Measurements from ENCODE around the gene CALCOCO1. TPM values are rescaled to one million over a fixed set of nuclear protein-coding genes. Genes with fewer than 3 reads are reported as not detected.
A peak's percentile ranks its signal among the peaks of the same experiment; 100 is the strongest.

CALCOCO1 gene
- total and polyA plus RNA-seq, 2 experiments from 2014 or later: 71.3 to 74.4 TPM

DNA sequence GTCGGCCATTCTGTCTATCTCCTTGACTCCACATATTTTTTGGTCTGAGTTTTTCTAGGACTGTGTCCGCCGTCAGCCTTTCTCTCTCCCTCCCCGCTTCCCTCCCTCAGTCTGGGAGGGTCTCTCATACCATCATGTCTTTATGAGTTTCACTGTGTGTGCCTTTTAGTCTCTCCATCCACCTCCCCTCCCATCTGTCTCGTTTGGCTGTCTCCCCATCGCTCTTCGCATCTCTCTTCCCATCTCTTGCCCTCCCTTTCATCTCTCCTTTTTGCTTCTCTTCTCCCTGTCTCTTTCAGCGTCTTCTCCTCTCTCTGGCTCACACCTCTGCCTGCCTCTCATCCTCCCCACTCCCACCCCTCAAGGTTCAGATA, 31.5 kb upstream of the CALCOCO1 start:
- Histone ChIP-seq H3K79me2 (no peaks in the 10 kb centered on the region), H3K36me3 (replicated peaks; ENCODE audit: insufficient read depth, low read depth) (no peaks in the 10 kb centered on the region), H3K27me3 (peaks cover 73% of the 10 kb centered on the region), H3K4me2 (peak overlapping the region; percentile 37), H2AFZ (no peak overlapping the region), H3K9me2 (replicated peaks; ENCODE audit: insufficient read depth) (no peaks in the 10 kb centered on the region), H3K27ac (no peak overlapping the region), H3K4me3 (no peak overlapping the region), H3K4me1 (ENCODE audit: insufficient read depth) (no peaks in the 10 kb centered on the region), H4K20me1 (ENCODE audit: insufficient read depth, poor library complexity, severe bottlenecking) (no peaks in the 10 kb centered on the region), H3K9me3 (ENCODE audit: low read depth) (no peaks in the 10 kb centered on the region)
- no peak for DNase-seq (ENCODE audit: low spot score)
- TF ChIP-seq, protein P1, sequence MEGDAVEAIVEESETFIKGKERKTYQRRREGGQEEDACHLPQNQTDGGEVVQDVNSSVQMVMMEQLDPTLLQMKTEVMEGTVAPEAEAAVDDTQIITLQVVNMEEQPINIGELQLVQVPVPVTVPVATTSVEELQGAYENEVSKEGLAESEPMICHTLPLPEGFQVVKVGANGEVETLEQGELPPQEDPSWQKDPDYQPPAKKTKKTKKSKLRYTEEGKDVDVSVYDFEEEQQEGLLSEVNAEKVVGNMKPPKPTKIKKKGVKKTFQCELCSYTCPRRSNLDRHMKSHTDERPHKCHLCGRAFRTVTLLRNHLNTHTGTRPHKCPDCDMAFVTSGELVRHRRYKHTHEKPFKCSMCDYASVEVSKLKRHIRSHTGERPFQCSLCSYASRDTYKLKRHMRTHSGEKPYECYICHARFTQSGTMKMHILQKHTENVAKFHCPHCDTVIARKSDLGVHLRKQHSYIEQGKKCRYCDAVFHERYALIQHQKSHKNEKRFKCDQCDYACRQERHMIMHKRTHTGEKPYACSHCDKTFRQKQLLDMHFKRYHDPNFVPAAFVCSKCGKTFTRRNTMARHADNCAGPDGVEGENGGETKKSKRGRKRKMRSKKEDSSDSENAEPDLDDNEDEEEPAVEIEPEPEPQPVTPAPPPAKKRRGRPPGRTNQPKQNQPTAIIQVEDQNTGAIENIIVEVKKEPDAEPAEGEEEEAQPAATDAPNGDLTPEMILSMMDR (IDR thresholded peaks at IDR 0.05; ENCODE audit: poor library complexity): no peak
- TF ChIP-seq EZH2phosphoT487 (IDR thresholded peaks at IDR 0.05; ENCODE audit: low read depth, severe bottlenecking, unreplicated experiment) (no peak), EZH2 (IDR thresholded peaks at IDR 0.05; ENCODE audit: borderline replicate concordance) (no peak)
- WGBS (ENCODE audit: low lambda C conversion rate, missing lambda C conversion rate): 59% methylated on average over 8 of the region's 8 CpGs

DNA sequence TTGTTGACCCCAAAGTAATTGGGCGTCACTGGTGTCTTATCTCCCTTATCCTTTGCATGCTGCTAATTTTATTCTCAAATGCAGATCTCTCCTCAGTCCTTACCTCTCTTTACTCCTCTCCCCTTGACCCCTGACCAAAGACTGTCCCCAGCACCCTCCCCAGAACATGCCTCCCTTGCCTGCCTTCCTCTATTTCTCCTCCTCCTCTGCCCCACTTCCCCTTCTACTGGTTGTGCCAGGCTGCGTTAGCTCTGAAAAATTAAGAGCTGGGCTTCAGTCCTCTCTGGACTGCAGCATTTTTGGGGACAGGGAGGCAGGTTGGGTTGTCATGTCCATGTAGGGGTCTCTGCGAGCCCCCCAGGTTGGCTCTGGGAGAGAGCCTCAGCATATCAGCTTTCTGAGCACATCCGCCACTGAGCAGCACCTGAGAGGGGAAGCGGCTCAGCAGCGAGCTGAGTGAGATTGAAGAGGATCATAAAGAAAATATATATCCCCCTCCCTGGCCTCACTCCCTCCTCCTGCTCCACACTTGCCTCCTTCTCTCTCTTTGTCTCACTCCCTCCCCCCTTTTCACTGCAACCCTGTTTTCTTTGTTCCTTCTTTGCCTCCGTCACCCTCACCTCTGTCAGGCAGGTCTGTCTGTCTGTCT, 31.0 kb upstream of the CALCOCO1 start:
- no peaks in the 10 kb centered on the region for H4K20me1 ChIP-seq (ENCODE audit: insufficient read depth, poor library complexity, severe bottlenecking)
- no peaks in the 10 kb centered on the region for H3K36me3 ChIP-seq (replicated peaks; ENCODE audit: insufficient read depth, low read depth)
- H3K9me2 ChIP-seq (replicated peaks; ENCODE audit: insufficient read depth): no peaks in the 10 kb centered on the region
- no peak overlapping the region for H2AFZ ChIP-seq
- H3K79me2 ChIP-seq: no peaks in the 10 kb centered on the region
- peaks cover 72% of the 10 kb centered on the region for H3K27me3 ChIP-seq
- DNase-seq (ENCODE audit: low spot score): no peak
- peak overlapping the region; percentile 37 for H3K4me2 ChIP-seq
- TF ChIP-seq EZH2phosphoT487 (IDR thresholded peaks at IDR 0.05; ENCODE audit: low read depth, severe bottlenecking, unreplicated experiment) (no peak), EZH2 (IDR thresholded peaks at IDR 0.05; ENCODE audit: borderline replicate concordance) (no peak)
- TF ChIP-seq, protein P1 (IDR thresholded peaks at IDR 0.05; ENCODE audit: poor library complexity): no peak
- 57% methylated on average over 7 of the region's 7 CpGs for WGBS (ENCODE audit: low lambda C conversion rate, missing lambda C conversion rate)
- no peaks in the 10 kb centered on the region for H3K4me1 ChIP-seq (ENCODE audit: insufficient read depth)
- no peak overlapping the region for H3K27ac ChIP-seq
- H3K9me3 ChIP-seq (ENCODE audit: low read depth): no peaks in the 10 kb centered on the region
- H3K4me3 ChIP-seq: no peak overlapping the region

DNA sequence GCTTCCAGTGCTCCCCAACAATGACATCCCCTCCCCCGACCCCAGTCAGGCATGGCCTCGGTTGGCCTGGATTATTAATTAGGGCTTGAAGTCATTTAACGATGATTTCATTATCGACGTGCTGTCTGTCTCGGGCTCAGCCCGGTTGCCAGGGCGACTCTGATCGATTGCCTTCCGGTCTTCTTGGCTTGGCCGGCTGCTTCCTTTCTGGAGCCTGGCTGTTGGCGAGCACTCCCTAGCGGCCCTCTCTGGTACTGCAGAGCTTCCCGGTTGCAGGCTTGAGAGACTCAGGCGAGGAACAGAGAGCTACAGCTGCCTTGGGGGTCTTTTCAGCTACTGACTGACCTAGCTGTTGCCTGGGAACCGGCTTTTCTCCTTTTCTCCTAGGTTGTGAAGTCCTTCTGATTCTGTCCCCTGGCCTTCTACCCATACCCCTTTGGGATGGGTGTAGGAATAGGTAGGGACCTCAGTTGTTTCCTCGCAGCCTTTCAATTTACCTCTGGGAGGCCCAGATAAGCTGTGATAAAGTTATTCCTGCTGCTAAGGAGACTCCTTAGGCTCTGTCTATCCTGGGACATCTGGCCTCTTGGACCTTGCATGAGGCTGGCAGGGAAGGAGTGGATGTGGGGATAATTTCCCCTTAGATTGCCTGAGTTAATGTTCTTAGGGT, 30.0 kb upstream of the CALCOCO1 start:
- WGBS (ENCODE audit: low lambda C conversion rate, missing lambda C conversion rate): 11% methylated on average over 17 of the region's 17 CpGs
- Histone ChIP-seq H3K4me3 (no peak overlapping the region), H3K79me2 (no peaks in the 10 kb centered on the region), H3K27ac (no peak overlapping the region), H3K4me2 (peak overlapping the region; percentile 48), H3K9me3 (ENCODE audit: low read depth) (no peaks in the 10 kb centered on the region), H4K20me1 (ENCODE audit: insufficient read depth, poor library complexity, severe bottlenecking) (no peaks in the 10 kb centered on the region), H2AFZ (no peak overlapping the region), H3K4me1 (ENCODE audit: insufficient read depth) (no peaks in the 10 kb centered on the region), H3K27me3 (peaks cover 72% of the 10 kb centered on the region), H3K9me2 (replicated peaks; ENCODE audit: insufficient read depth) (no peaks in the 10 kb centered on the region), H3K36me3 (replicated peaks; ENCODE audit: insufficient read depth, low read depth) (no peaks in the 10 kb centered on the region)
- TF ChIP-seq, protein P1 (IDR thresholded peaks at IDR 0.05; ENCODE audit: poor library complexity): peak; percentile 67
- TF ChIP-seq EZH2 (IDR thresholded peaks at IDR 0.05; ENCODE audit: borderline replicate concordance): no peak
- no peak for TF ChIP-seq EZH2phosphoT487 (IDR thresholded peaks at IDR 0.05; ENCODE audit: low read depth, severe bottlenecking, unreplicated experiment)
- peak; percentile 78 for DNase-seq (ENCODE audit: low spot score)

Data from hepatocyte (in vitro differentiated cells).